Motor neuron (in vitro differentiated cells): ENCODE measurements around the gene ADK. TPM values are rescaled to one million over a fixed set of nuclear protein-coding genes. Genes with fewer than 3 reads are reported as not detected.

Experiments used
- ATAC-seq, 8 experiments: fragments of 200-7000 bp; cut with Tn5 transposase; replicated peaks in 6 of 8; 2 replicates each; pipeline ENCODE4 v1.8.0; 2021; ENCODE audit warnings: mild to moderate bottlenecking in 8 of 8, moderate library complexity in 8 of 8
- H3K27ac ChIP-seq, 2 donors: fragments of 250-450 bp; sonication (Bioruptor Pico); 2 replicates each; pipeline ENCODE4 v1.9.0; 2021; ENCODE audit warnings: antibody characterized with exemption in 2 of 2, mild to moderate bottlenecking in 2 of 2, moderate library complexity in 1 of 2
- H3K4me1 ChIP-seq, 2 donors: fragments of 250-450 bp; sonication (Bioruptor Pico); replicated peaks in 1 of 2; 2 replicates each; pipeline ENCODE4 v1.6.1; 2021; ENCODE audit warnings: antibody characterized with exemption in 2 of 2, mild to moderate bottlenecking in 2 of 2, moderate library complexity in 1 of 2
- H3K4me3 ChIP-seq, 5 donors: fragments of 250-450 bp; sonication (Bioruptor Pico); 2 replicates each; pipeline ENCODE4 v1.9.0; 2021; ENCODE audit warnings: antibody characterized with exemption in 5 of 5, mild to moderate bottlenecking in 5 of 5, moderate library complexity in 4 of 5
- WGBS, 10 experiments: fragments of 450-650 bp; shearing (Covaris generic); methylation state at CpG; one replicate each; pipeline ENCODE4 v1.0.0; 2022; 5-methylcytosine and 5-hydroxymethylcytosine counted together
- in situ Hi-C, 9 experiments: fragments of 400-800 bp; cut with MboI; loops; one replicate each; pipeline ENCODE4 v1.15.0; 2021; ENCODE audit warnings: low sequenced_read_pairs in 9 of 9, low pct_unique_long_range_greater_than_20kb in 2 of 9; ENCODE audit not compliant: unreplicated experiment in 9 of 9
- total RNA-seq, 8 experiments: library from RNA; unstranded; fragments of 300-600 nt; gene quantifications; 2 replicates each; pipeline versions ENCODE4 v1.2.3 to v1.2.4, GENCODE V29; 2022

ADK gene
- total RNA-seq: 10 to 100 TPM; 22.9 to 46.8 (median 31.7) TPM

- Histone ChIP-seq H3K4me1 (peaks cover 2 to 18% of the 10 kb centered on the region in 2 donors), H3K27ac (peak within 1 kb of the TSS; percentile 96 to 99), H3K4me3 (peak within 1 kb of the TSS; percentile 62 to 71 (median 65))
- 0 to 7% (median 0%) methylated on average over 2 to 14 of the region's 57 CpGs; no CpG with 5 or more reads in 2 of the 10 experiments for WGBS, 10 experiments
- peak; percentile 91 to 93 (median 92) for ATAC-seq
- in situ Hi-C loops: no loop called here
Observed at GRCh38 chr10:74150990-74151878, at the start of gene ADK. Gene ADK (plus strand): TSS chr10:74151221. CDS start chr10:74151279, 58 bp downstream.

- in situ Hi-C loops: no loop called here
- H3K4me3 ChIP-seq: no peak overlapping the region
- 73 to 100% (median 89%) methylated on average over 1 to 10 of the region's 11 CpGs; no CpG with 5 or more reads in 1 of the 10 experiments for WGBS, 10 experiments
- H3K4me1 ChIP-seq: no peaks in the 10 kb centered on the region
- H3K27ac ChIP-seq: no peak overlapping the region
- ATAC-seq: peak in 3 of 8 experiments; percentile 25 to 49 (median 45)
Observed at GRCh38 chr10:74103560-74104258, 47.3 kb upstream of the ADK start.

GRCh38 chr10:74104480-74104879, 46.5 kb upstream of the ADK start:
- ATAC-seq: no peak
- H3K4me1 ChIP-seq: no peaks in the 10 kb centered on the region
- no peak overlapping the region for H3K27ac ChIP-seq
- H3K4me3 ChIP-seq: no peak overlapping the region
- 0 to 100% (median 90%) methylated on average over 1 to 5 of the region's 5 CpGs; no CpG with 5 or more reads in 3 of the 10 experiments for WGBS, 10 experiments
- in situ Hi-C loops: no loop called here

- ATAC-seq: no peak
- Histone ChIP-seq H3K4me3 (no peak overlapping the region), H3K27ac (no peak overlapping the region), H3K4me1 (no peaks in the 10 kb centered on the region)
- in situ Hi-C loops: no loop called here
- 82 to 94% (median 86%) methylated on average over 1 to 7 of the region's 8 CpGs; no CpG with 5 or more reads in 5 of the 10 experiments for WGBS, 10 experiments
Observed at GRCh38 chr10:74104996-74105395, 46.0 kb upstream of the ADK start.

- Histone ChIP-seq H3K4me1 (no peaks in the 10 kb centered on the region), H3K4me3 (no peak overlapping the region), H3K27ac (no peak overlapping the region)
- in situ Hi-C loops: no loop called here
- no peak for ATAC-seq
- WGBS, 10 experiments: 80 to 100% (median 96%) methylated on average over 1 to 4 of the region's 4 CpGs; no CpG with 5 or more reads in 1 of the 10 experiments
Observed at GRCh38 chr10:74107391-74107790, 43.6 kb upstream of the ADK start.

- Histone ChIP-seq H3K4me3 (no peak overlapping the region), H3K27ac (no peak overlapping the region), H3K4me1 (no peaks in the 10 kb centered on the region)
- no peak for ATAC-seq
- in situ Hi-C loops: no loop called here
Observed at GRCh38 chr10:74109452-74109851, 41.6 kb upstream of the ADK start.

GRCh38 chr10:74110120-74110519, 40.9 kb upstream of the ADK start:
- WGBS, 10 experiments: 44 to 83% (median 67%) methylated on average over 1 of the region's 1 CpG; no CpG with 5 or more reads in 7 of the 10 experiments
- Histone ChIP-seq H3K4me3 (no peak overlapping the region), H3K4me1 (no peaks in the 10 kb centered on the region), H3K27ac (no peak overlapping the region)
- ATAC-seq: peak in 3 of 8 experiments; percentile 46 to 85 (median 57)
- in situ Hi-C loops: no loop called here

GRCh38 chr10:74111799-74112198, 39.2 kb upstream of the ADK start:
- Histone ChIP-seq H3K27ac (no peak overlapping the region), H3K4me3 (no peak overlapping the region), H3K4me1 (no peaks in the 10 kb centered on the region)
- ATAC-seq: no peak
- in situ Hi-C loops: no loop called here
- 50 to 100% (median 90%) methylated on average over 1 to 7 of the region's 14 CpGs; no CpG with 5 or more reads in 5 of the 10 experiments for WGBS, 10 experiments

GRCh38 chr10:74113546-74113945, 37.5 kb upstream of the ADK start:
- peak in 1 of 8 experiments; percentile 8 for ATAC-seq
- WGBS, 10 experiments: 0 to 100% (median 75%) methylated on average over 1 of the region's 1 CpG; no CpG with 5 or more reads in 1 of the 10 experiments

GRCh38 chr10:74114041-74114448, 37.0 kb upstream of the ADK start:
- 53 to 100% (median 86%) methylated on average over 1 to 8 of the region's 12 CpGs; no CpG with 5 or more reads in 1 of the 10 experiments for WGBS, 10 experiments
- in situ Hi-C loops: no loop called here
- H3K4me3 ChIP-seq: no peak overlapping the region
- ATAC-seq: peak in 1 of 8 experiments; percentile 23
- H3K27ac ChIP-seq: no peak overlapping the region
- no peaks in the 10 kb centered on the region for H3K4me1 ChIP-seq

More at GRCh38 chr10:74113546-74113945, 37.5 kb upstream of the ADK start:
- in situ Hi-C loops: no loop called here
- no peaks in the 10 kb centered on the region for H3K4me1 ChIP-seq
- no peak overlapping the region for H3K4me3 ChIP-seq
- no peak overlapping the region for H3K27ac ChIP-seq

- Histone ChIP-seq H3K4me1 (no peaks in the 10 kb centered on the region), H3K27ac (no peak overlapping the region), H3K4me3 (no peak overlapping the region)
- no peak for ATAC-seq
- in situ Hi-C loops: no loop called here
- WGBS, 10 experiments: 94 to 100% (median 100%) methylated on average over 1 to 4 of the region's 4 CpGs; no CpG with 5 or more reads in 5 of the 10 experiments
Observed at GRCh38 chr10:74117738-74118137, 33.3 kb upstream of the ADK start.

GRCh38 chr10:74118804-74119203, 32.2 kb upstream of the ADK start:
- in situ Hi-C loops: no loop called here
- Histone ChIP-seq H3K4me3 (no peak overlapping the region), H3K27ac (no peak overlapping the region), H3K4me1 (no peaks in the 10 kb centered on the region)
- 0 to 100% (median 60%) methylated on average over 1 to 2 of the region's 3 CpGs; no CpG with 5 or more reads in 5 of the 10 experiments for WGBS, 10 experiments
- ATAC-seq: peak in 3 of 8 experiments; percentile 75 to 98 (median 97)

GRCh38 chr10:74120911-74121310, 30.1 kb upstream of the ADK start:
- WGBS, 10 experiments: 0 to 100% (median 90%) methylated on average over 1 of the region's 1 CpG; no CpG with 5 or more reads in 6 of the 10 experiments
- no peaks in the 10 kb centered on the region for H3K4me1 ChIP-seq
- no peak overlapping the region for H3K27ac ChIP-seq
- in situ Hi-C loops: no loop called here
- no peak overlapping the region for H3K4me3 ChIP-seq
- ATAC-seq: no peak
